Head of caudate nucleus (tissue), 42 donors: ENCODE results near the gene ETNPPL.
A peak's percentile ranks its signal among the peaks of the same experiment; 100 is the strongest.

ENCODE experiments used
- DNase-seq, 42 donors: peaks; one replicate each; pipeline versions ENCODE4 v3.0.0 to v3.0.0-alpha.2; 2020 to 2021; ENCODE audit warnings: mixed read lengths in 7 of 42
- intact Hi-C: fragments of 100-400 bp; cut with DNase I; formaldehyde crosslinking; loops from one replicate; pipeline ENCODE4 v1.15.0; 2022

The ETNPPL gene

GRCh38 chr4:108706289-108706688 is 56.6 kb downstream of the ETNPPL start:
- peak in 23 of 42 donors; percentile 13 to 78 (median 46) for DNase-seq
- intact Hi-C loops, result no loop called here

- no peak for DNase-seq
Observed at GRCh38 chr4:108703966-108704365, 58.9 kb downstream of the ETNPPL start.

GRCh38 chr4:108703370-108703769 is 59.5 kb downstream of the ETNPPL start:
- DNase-seq, result no peak
- intact Hi-C loops, result no loop called here

More at GRCh38 chr4:108703966-108704365, 58.9 kb downstream of the ETNPPL start:
- intact Hi-C loops, result no loop called here

GRCh38 chr4:108702960-108703359 is 59.9 kb downstream of the ETNPPL start:
- intact Hi-C loops, result no loop called here
- DNase-seq, result no peak

- DNase-seq, result no peak
- intact Hi-C loops, result no loop called here
Observed at GRCh38 chr4:108700081-108700757, 62.6 kb downstream of the ETNPPL start.

- intact Hi-C loops, result no loop called here
Observed at GRCh38 chr4:108696160-108696559, 66.7 kb downstream of the ETNPPL start.

GRCh38 chr4:108695062-108695461 is 67.8 kb downstream of the ETNPPL start:
- intact Hi-C loops, result no loop called here
- DNase-seq, result no peak

More at GRCh38 chr4:108696160-108696559, 66.7 kb downstream of the ETNPPL start:
- no peak for DNase-seq

GRCh38 chr4:108694423-108694822 is 68.4 kb downstream of the ETNPPL start:
- DNase-seq, result no peak

GRCh38 chr4:108693819-108694218 is 69.0 kb downstream of the ETNPPL start:
- intact Hi-C loops, result no loop called here
- DNase-seq, result peak in 2 of 42 donors; percentile 28 to 33

More at GRCh38 chr4:108694423-108694822, 68.4 kb downstream of the ETNPPL start:
- intact Hi-C loops, result no loop called here

GRCh38 chr4:108693211-108693610 is 69.6 kb downstream of the ETNPPL start:
- no peak for DNase-seq
- intact Hi-C loops, result no loop called here
